ENCODE results near the gene MUSTN1.

MUSTN1 gene

GRCh38 chr3:52824037-52824436 is 10.8 kb downstream of the MUSTN1 start:
- Histone ChIP-seq H3K9me3 (no peaks in the 10 kb centered on the region), H3K27me3 (no peaks in the 10 kb centered on the region), H3K4me3 (no peak overlapping the region), H3K36me3 (peaks cover 62 to 85% (median 67%) of the 10 kb centered on the region in 3 donors), H3K4me1 (peaks cover 0 to 21% (median 5%) of the 10 kb centered on the region in 4 donors), H3K27ac (no peak overlapping the region)
- intact Hi-C loops (cut with DNase I; ENCODE audit: low total_unique reads), result loop anchor here (10.0 kb wide), 1 partner anchor 49 kb away; the partner anchor contains the start of genes ITIH1 and NEK4
- DNase-seq, result no peak
- TF ChIP-seq CTCF (IDR thresholded peaks at IDR 0.05), result no peak

GRCh38 chr3:52822363-52822762 is 12.5 kb downstream of the MUSTN1 start:
- H3K9me3 ChIP-seq, result no peaks in the 10 kb centered on the region
- peaks cover 73 to 93% (median 78%) of the 10 kb centered on the region in 3 donors for H3K36me3 ChIP-seq
- intact Hi-C loops (cut with DNase I; ENCODE audit: low total_unique reads), result loop anchor here (10.0 kb wide), 1 partner anchor 48 kb away; the partner anchor contains the start of genes ITIH1 and NEK4
- H3K4me3 ChIP-seq, result no peak overlapping the region
- no peaks in the 10 kb centered on the region for H3K27me3 ChIP-seq
- H3K4me1 ChIP-seq, result peaks cover 0 to 4% (median 0%) of the 10 kb centered on the region in 4 donors
- H3K27ac ChIP-seq, result no peak overlapping the region
- TF ChIP-seq CTCF (IDR thresholded peaks at IDR 0.05), result no peak
- no peak for DNase-seq

DNA sequence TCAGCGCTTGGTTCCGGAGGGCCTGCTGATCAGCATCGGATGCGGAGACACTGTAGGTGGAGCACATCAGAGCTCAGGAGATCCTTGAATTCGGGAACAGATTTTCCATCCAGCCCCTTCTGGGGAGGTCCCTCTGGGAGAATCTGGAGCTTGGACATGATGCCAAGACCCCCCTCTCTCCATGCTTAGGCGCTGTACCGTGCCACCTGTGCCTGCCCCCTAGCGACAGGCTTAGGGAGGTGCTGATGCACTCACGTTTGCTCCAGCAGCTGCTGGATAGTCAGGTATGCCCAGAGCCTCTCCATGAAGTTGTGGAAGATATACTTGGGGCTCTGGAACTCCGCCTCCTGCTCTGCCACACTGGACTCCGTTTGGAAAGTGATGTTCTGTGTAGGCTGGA is 14.1 kb downstream of the MUSTN1 start:
- no peak overlapping the region for H3K4me3 ChIP-seq
- H3K27ac ChIP-seq, result no peak overlapping the region
- no peaks in the 10 kb centered on the region for H3K9me3 ChIP-seq
- no peaks in the 10 kb centered on the region for H3K27me3 ChIP-seq
- intact Hi-C loops (cut with DNase I; ENCODE audit: low total_unique reads), result loop anchor here (10.0 kb wide), 1 partner anchor 46 kb away; the partner anchor contains the start of genes ITIH1 and NEK4
- DNase-seq, result no peak
- no peaks in the 10 kb centered on the region for H3K4me1 ChIP-seq
- peak; percentile 15 to 42 for TF ChIP-seq CTCF (IDR thresholded peaks at IDR 0.05)
- peaks cover 61 to 92% (median 73%) of the 10 kb centered on the region in 3 donors for H3K36me3 ChIP-seq

- no peak for TF ChIP-seq CTCF (IDR thresholded peaks at IDR 0.05)
- Histone ChIP-seq H3K36me3 (peaks cover 60 to 85% (median 65%) of the 10 kb centered on the region in 3 donors), H3K4me1 (no peaks in the 10 kb centered on the region), H3K27me3 (no peaks in the 10 kb centered on the region), H3K9me3 (no peaks in the 10 kb centered on the region), H3K27ac (no peak overlapping the region), H3K4me3 (no peak overlapping the region)
- intact Hi-C loops (cut with DNase I; ENCODE audit: low total_unique reads), result loop anchor here (10.0 kb wide), 1 partner anchor 45 kb away; the partner anchor contains the start of genes ITIH1 and NEK4
- DNase-seq, result no peak
Observed at GRCh38 chr3:52819936-52820335, 14.9 kb downstream of the MUSTN1 start.

GRCh38 chr3:52817860-52818259 is 17.0 kb downstream of the MUSTN1 start:
- H3K4me3 ChIP-seq, result no peak overlapping the region
- H3K27ac ChIP-seq, result no peak overlapping the region
- H3K4me1 ChIP-seq, result no peaks in the 10 kb centered on the region
- no peak for TF ChIP-seq CTCF (IDR thresholded peaks at IDR 0.05)
- intact Hi-C loops (cut with DNase I; ENCODE audit: low total_unique reads), result no loop called here
- peaks cover 39 to 65% (median 44%) of the 10 kb centered on the region in 3 donors for H3K36me3 ChIP-seq
- no peaks in the 10 kb centered on the region for H3K27me3 ChIP-seq
- no peak for DNase-seq
- no peaks in the 10 kb centered on the region for H3K9me3 ChIP-seq

All from tibial artery (tissue), 4 donors.